Measurements from ENCODE around the gene PCBP3.

DNA sequence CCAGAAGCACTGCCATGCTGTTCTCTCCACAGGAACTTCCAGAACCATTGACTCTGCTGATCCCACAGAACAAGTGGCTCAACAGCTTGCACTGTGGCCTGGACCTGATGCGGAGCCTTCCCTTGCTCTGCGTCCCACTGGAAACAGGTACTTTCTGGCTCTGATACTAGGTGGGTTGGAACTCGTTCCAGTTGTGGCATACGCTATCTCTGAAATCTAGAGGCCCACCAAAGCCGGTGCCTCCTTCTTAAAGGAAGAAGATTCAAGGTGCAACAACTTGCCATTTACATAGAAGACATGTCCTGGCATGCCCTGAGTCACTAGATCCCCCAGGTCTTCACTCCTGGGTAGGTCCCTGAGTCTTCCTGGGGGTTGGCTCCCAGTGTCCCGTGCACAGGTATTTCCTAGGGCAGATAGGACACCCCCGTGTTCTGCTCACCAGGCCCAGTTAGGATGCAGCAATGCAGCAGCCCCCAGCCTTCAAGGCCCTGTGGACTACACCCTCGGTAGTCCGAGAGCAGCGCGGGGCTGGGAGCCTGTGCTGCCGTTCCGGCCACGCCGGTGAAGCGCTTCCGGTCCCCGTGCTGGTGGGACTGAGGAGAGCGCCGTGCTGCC, 10.8 kb upstream of the PCBP3 start:
- TF ChIP-seq, protein P1, sequence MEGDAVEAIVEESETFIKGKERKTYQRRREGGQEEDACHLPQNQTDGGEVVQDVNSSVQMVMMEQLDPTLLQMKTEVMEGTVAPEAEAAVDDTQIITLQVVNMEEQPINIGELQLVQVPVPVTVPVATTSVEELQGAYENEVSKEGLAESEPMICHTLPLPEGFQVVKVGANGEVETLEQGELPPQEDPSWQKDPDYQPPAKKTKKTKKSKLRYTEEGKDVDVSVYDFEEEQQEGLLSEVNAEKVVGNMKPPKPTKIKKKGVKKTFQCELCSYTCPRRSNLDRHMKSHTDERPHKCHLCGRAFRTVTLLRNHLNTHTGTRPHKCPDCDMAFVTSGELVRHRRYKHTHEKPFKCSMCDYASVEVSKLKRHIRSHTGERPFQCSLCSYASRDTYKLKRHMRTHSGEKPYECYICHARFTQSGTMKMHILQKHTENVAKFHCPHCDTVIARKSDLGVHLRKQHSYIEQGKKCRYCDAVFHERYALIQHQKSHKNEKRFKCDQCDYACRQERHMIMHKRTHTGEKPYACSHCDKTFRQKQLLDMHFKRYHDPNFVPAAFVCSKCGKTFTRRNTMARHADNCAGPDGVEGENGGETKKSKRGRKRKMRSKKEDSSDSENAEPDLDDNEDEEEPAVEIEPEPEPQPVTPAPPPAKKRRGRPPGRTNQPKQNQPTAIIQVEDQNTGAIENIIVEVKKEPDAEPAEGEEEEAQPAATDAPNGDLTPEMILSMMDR (conservative IDR thresholded peaks at IDR 0.05), result no peak
- TF ChIP-seq EZH2 (IDR thresholded peaks at IDR 0.05; ENCODE audit: low read depth), result no peak
